CD14-positive monocyte (primary cell): ENCODE results near the gene INO80E. TPM values are rescaled to one million over a fixed set of nuclear protein-coding genes. Genes with fewer than 3 reads are reported as not detected.

Source experiments
- DNase-seq, 3 donors: peaks; one replicate each; pipeline ENCODE4 v3.0.0-alpha.2; 2011 to 2022
- H2AFZ ChIP-seq: 2 replicates; pipeline ENCODE4 v1.6.0; 2012; ENCODE audit warnings: mild to moderate bottlenecking, low read depth, low read length, inconsistent platforms; ENCODE audit not compliant: insufficient read depth, poor library complexity, severe bottlenecking
- H3K27ac ChIP-seq, 2 donors: 1 replicate in 1 of 2; 2 replicates in 1 of 2; pipeline ENCODE4 v1.5.1; 2012 to 2013; ENCODE audit warnings: low read length in 2 of 2, control low read depth in 1 of 2, inconsistent platforms in 1 of 2, low read depth in 1 of 2, mild to moderate bottlenecking in 1 of 2
- H3K27me3 ChIP-seq, 2 donors: one replicate each; pipeline versions ENCODE4 v1.6.0 to v1.6.1; 2011 to 2013; ENCODE audit warnings: low read length in 2 of 2; ENCODE audit not compliant: control insufficient read depth in 2 of 2, insufficient read depth in 2 of 2
- H3K36me3 ChIP-seq, 2 donors: replicated peaks in 1 of 2; 1 replicate in 1 of 2; 2 replicates in 1 of 2; pipeline versions ENCODE4 v1.5.1 to v1.6.1; 2012 to 2013; ENCODE audit warnings: low read length in 2 of 2, control low read depth in 1 of 2, inconsistent platforms in 1 of 2, mild to moderate bottlenecking in 1 of 2; ENCODE audit not compliant: insufficient read depth in 2 of 2, control insufficient read depth in 1 of 2
- H3K4me1 ChIP-seq, 2 donors: 1 replicate in 1 of 2; 2 replicates in 1 of 2; pipeline versions ENCODE4 v1.5.1 to v1.6.1; 2012 to 2013; ENCODE audit warnings: low read length in 2 of 2, control low read depth in 1 of 2, inconsistent platforms in 1 of 2, mild to moderate bottlenecking in 1 of 2, moderate library complexity in 1 of 2; ENCODE audit not compliant: insufficient read depth in 2 of 2, control insufficient read depth in 1 of 2
- H3K4me2 ChIP-seq: replicated peaks from 2 replicates; pipeline ENCODE3; 2012; ENCODE audit warnings: low read length, moderate library complexity, mild to moderate bottlenecking; ENCODE audit not compliant: poor library complexity, severe bottlenecking; ENCODE audit errors: extremely low read depth
- H3K4me3 ChIP-seq, 3 experiments: fragments of 200-600 bp in 1 of 3; sonication (generic) in 1 of 3; replicated peaks in 1 of 3; 1 replicate in 2 of 3; 2 replicates in 1 of 3; pipeline ENCODE4 v1.5.1; 2011 to 2013; ENCODE audit warnings: low read length in 3 of 3, mild to moderate bottlenecking in 3 of 3, control low read depth in 2 of 3, low read depth in 2 of 3, inconsistent platforms in 1 of 3, moderate library complexity in 1 of 3
- H3K79me2 ChIP-seq: 2 replicates; pipeline ENCODE4 v1.6.0; 2012; ENCODE audit warnings: mild to moderate bottlenecking, control low read depth, inconsistent platforms, low read length, moderate library complexity; ENCODE audit not compliant: insufficient read depth
- H3K9ac ChIP-seq: 2 replicates; pipeline ENCODE4 v1.6.0; 2017; ENCODE audit warnings: low read length, mild to moderate bottlenecking; ENCODE audit not compliant: insufficient read depth, poor library complexity, severe bottlenecking
- H3K9me3 ChIP-seq, 2 donors: replicated peaks in 1 of 2; 1 replicate in 1 of 2; 2 replicates in 1 of 2; pipeline versions ENCODE4 v1.5.1 to v1.6.1; 2012 to 2013; ENCODE audit warnings: low read length in 2 of 2, control low read depth in 1 of 2; ENCODE audit not compliant: control insufficient read depth in 1 of 2, insufficient read depth in 1 of 2
- H4K20me1 ChIP-seq: 2 replicates; pipeline ENCODE4 v1.6.0; 2012; ENCODE audit warnings: mild to moderate bottlenecking, low read length, control low read depth, moderate library complexity; ENCODE audit not compliant: insufficient read depth
- H3K27ac Mint-ChIP-seq, 7 donors: one replicate each; pipeline ENCODE4 v1.8.0; 2020; ENCODE audit warnings: mild to moderate bottlenecking in 7 of 7, mixed read lengths in 7 of 7, moderate library complexity in 6 of 7, inconsistent platforms in 2 of 7
- H3K27me3 Mint-ChIP-seq, 3 donors: one replicate each; pipeline ENCODE4 v1.8.0; 2021 to 2022; ENCODE audit warnings: low read depth in 3 of 3, mild to moderate bottlenecking in 3 of 3, mixed read lengths in 3 of 3, moderate library complexity in 3 of 3, inconsistent platforms in 1 of 3
- H3K36me3 Mint-ChIP-seq, 2 donors: one replicate each; pipeline ENCODE4 v1.8.0; 2020; ENCODE audit warnings: mixed read lengths in 2 of 2, inconsistent platforms in 1 of 2, mild to moderate bottlenecking in 1 of 2
- H3K4me1 Mint-ChIP-seq: one replicate; pipeline ENCODE4 v1.8.0; 2020; ENCODE audit warnings: mild to moderate bottlenecking, mixed read lengths
- H3K4me3 Mint-ChIP-seq, 2 donors: one replicate each; pipeline ENCODE4 v1.8.0; 2020; ENCODE audit warnings: mild to moderate bottlenecking in 2 of 2, mixed read lengths in 2 of 2, moderate library complexity in 1 of 2
- H3K9me3 Mint-ChIP-seq, 7 donors: one replicate each; pipeline ENCODE4 v1.8.0; 2020 to 2022; ENCODE audit warnings: mixed read lengths in 7 of 7, mild to moderate bottlenecking in 6 of 7, moderate library complexity in 6 of 7, inconsistent platforms in 2 of 7
- WGBS: methylation state at CpG from one replicate; pipeline ENCODE4 v1.1.5; 2013; ENCODE audit warnings: missing lambda C conversion rate; ENCODE audit not compliant: insufficient coverage; 5-methylcytosine and 5-hydroxymethylcytosine counted together
- intact Hi-C, 2 donors: fragments of 100-400 bp; cut with micrococcal nuclease; formaldehyde crosslinking; loops; one replicate each; pipeline versions ENCODE4 v1.15.0 to v1.15.1; 2023
- polyA plus RNA-seq, 3 donors: library from polyadenylated mRNA; depleted of rRNA in 1 of 3; unstranded in 2 of 3; stranded (reverse) in 1 of 3; fragments of 300-500 nt in 2 of 3; fragments of >200 nt in 1 of 3; fragmentation: Illumina TruSeq in 2 of 3; gene quantifications; 1 replicate in 2 of 3; 2 replicates in 1 of 3; pipeline ENCODE4 v1.2.3, GENCODE V29; 2012 to 2021
- TF ChIP-seq, protein P1 (sequence below): fragments of 200-600 bp; IDR thresholded peaks from one replicate; pipeline ENCODE4 v1.8.0; 2022; ENCODE audit warnings: antibody characterized with exemption, mild to moderate bottlenecking

The INO80E gene
- polyA plus RNA-seq, 3 donors = 2.8 to 57.6 (median 3.5) TPM

DNA sequence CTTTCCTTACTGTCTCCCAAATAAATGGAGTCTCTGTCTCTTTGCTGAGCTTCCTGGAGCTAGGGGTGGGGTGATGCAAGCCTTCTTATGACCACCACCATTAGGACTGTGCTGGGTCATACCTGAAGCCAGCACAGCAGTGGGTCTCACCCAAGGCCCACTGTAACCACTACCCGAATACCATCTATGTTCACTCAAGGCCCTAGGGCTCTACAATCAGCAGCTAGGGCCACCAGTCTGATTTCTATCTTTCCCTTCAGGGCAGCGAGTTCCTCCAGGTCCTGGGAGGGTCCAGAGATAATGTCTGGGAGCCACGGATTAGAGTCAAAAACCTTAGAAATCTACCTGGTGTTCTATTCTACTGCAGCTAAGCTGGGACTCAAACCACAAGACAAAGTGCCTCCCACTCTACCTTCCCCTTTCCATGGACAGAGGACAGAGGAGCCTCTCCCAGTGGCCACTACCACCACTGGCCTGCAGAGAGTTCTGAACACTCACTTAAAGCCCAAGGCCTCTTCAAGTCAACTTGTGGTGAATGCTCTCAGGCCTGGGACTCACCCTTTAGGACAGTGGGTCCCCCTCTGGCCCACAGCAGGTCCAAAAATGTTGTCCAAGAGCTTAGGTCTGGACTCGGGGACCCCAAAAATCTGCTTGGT lies 45.1 kb upstream of the INO80E start:
- Histone ChIP-seq H4K20me1 (no peaks in the 10 kb centered on the region), H3K4me3 (no peak overlapping the region), H3K79me2 (no peaks in the 10 kb centered on the region), H3K9me3 (peaks cover 0 to 4% of the 10 kb centered on the region in 2 donors), H3K9ac (no peak overlapping the region), H3K4me1 (no peaks in the 10 kb centered on the region), H3K27me3 (no peaks in the 10 kb centered on the region), H2AFZ (no peak overlapping the region), H3K27ac (no peak overlapping the region), H3K36me3 (no peaks in the 10 kb centered on the region), H3K4me2 (no peak overlapping the region)
- Mint-ChIP-seq H3K9me3 (peaks cover 0 to 11% (median 7%) of the 10 kb centered on the region in 7 donors), H3K4me1 (no peaks in the 10 kb centered on the region), H3K27me3 (peaks cover 0 to 5% (median 2%) of the 10 kb centered on the region in 3 donors), H3K36me3 (no peaks in the 10 kb centered on the region), H3K27ac (no peak overlapping the region), H3K4me3 (no peak overlapping the region)
- WGBS = 90% methylated on average over 3 of the region's 4 CpGs
- TF ChIP-seq, protein P1, sequence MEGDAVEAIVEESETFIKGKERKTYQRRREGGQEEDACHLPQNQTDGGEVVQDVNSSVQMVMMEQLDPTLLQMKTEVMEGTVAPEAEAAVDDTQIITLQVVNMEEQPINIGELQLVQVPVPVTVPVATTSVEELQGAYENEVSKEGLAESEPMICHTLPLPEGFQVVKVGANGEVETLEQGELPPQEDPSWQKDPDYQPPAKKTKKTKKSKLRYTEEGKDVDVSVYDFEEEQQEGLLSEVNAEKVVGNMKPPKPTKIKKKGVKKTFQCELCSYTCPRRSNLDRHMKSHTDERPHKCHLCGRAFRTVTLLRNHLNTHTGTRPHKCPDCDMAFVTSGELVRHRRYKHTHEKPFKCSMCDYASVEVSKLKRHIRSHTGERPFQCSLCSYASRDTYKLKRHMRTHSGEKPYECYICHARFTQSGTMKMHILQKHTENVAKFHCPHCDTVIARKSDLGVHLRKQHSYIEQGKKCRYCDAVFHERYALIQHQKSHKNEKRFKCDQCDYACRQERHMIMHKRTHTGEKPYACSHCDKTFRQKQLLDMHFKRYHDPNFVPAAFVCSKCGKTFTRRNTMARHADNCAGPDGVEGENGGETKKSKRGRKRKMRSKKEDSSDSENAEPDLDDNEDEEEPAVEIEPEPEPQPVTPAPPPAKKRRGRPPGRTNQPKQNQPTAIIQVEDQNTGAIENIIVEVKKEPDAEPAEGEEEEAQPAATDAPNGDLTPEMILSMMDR = no peak
- no peak for DNase-seq
- intact Hi-C loops = no loop called here

DNA sequence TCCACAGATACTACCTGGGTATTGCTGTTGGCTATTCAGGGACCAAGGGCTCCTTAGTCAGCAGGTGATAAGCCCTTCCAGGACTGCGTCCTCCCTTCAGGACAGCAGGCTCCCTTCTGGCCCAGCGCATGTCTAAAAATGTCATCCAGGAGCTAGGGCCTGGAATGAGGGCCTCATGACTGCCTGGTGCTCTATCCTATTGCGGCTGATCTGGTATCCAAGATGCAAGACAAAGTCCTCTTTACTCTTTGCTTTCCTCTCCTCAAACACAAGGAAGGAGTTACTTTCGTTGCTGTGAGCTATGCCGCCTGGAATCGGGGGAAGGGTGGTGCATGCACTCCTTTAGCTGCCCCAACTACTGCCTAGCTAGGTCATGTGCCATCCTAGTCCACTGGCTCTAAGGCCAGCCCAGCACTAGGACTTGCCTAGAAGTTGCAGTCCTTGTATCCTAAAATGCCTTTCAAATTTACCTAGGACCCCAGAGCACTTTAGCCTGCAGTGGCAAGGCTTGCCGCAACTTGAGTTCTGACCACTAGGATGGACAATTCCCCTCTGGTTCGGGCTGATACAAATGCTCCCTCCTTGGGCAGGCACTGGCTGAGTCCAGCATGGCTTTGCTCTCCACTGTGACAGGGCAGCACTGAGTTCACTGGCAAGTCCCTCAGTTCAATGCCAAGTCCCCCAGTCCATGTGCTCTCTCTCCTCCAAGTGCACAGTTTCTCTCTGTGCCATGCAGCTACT lies 44.2 kb upstream of the INO80E start:
- intact Hi-C loops = no loop called here
- Mint-ChIP-seq H3K9me3 (peaks cover 0 to 11% (median 7%) of the 10 kb centered on the region in 7 donors), H3K4me1 (no peaks in the 10 kb centered on the region), H3K27me3 (peaks cover 0 to 5% (median 2%) of the 10 kb centered on the region in 3 donors), H3K27ac (no peak overlapping the region), H3K4me3 (no peak overlapping the region), H3K36me3 (no peaks in the 10 kb centered on the region)
- 96% methylated on average over 8 of the region's 8 CpGs for WGBS
- Histone ChIP-seq H3K27me3 (no peaks in the 10 kb centered on the region), H3K9ac (no peak overlapping the region), H3K36me3 (no peaks in the 10 kb centered on the region), H3K4me3 (no peak overlapping the region), H3K9me3 (peaks cover 0 to 4% of the 10 kb centered on the region in 2 donors), H3K4me2 (no peak overlapping the region), H3K79me2 (no peaks in the 10 kb centered on the region), H3K27ac (no peak overlapping the region), H4K20me1 (no peaks in the 10 kb centered on the region), H2AFZ (no peak overlapping the region), H3K4me1 (no peaks in the 10 kb centered on the region)
- DNase-seq = no peak
- TF ChIP-seq, protein P1 = no peak
